ENCODE measurements around the gene RPL14.

DNA sequence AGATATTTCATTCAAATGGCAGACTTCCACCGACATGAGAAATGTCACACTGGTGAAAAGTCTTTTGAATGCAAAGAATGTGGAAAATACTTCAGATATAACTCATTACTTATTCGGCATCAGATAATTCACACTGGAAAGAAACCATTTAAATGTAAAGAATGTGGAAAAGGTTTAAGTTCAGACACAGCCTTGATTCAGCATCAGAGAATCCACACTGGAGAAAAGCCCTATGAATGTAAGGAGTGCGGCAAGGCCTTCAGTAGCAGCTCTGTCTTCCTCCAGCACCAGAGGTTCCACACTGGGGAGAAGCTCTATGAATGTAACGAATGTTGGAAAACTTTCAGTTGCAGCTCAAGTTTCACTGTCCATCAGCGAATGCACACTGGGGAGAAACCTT, 59.1 kb downstream of the RPL14 start:
- TF ChIP-seq, protein P1, sequence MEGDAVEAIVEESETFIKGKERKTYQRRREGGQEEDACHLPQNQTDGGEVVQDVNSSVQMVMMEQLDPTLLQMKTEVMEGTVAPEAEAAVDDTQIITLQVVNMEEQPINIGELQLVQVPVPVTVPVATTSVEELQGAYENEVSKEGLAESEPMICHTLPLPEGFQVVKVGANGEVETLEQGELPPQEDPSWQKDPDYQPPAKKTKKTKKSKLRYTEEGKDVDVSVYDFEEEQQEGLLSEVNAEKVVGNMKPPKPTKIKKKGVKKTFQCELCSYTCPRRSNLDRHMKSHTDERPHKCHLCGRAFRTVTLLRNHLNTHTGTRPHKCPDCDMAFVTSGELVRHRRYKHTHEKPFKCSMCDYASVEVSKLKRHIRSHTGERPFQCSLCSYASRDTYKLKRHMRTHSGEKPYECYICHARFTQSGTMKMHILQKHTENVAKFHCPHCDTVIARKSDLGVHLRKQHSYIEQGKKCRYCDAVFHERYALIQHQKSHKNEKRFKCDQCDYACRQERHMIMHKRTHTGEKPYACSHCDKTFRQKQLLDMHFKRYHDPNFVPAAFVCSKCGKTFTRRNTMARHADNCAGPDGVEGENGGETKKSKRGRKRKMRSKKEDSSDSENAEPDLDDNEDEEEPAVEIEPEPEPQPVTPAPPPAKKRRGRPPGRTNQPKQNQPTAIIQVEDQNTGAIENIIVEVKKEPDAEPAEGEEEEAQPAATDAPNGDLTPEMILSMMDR (IDR thresholded peaks at IDR 0.05; ENCODE audit: insufficient read depth, low read length, poor library complexity, severe bottlenecking) = no peak
- TF ChIP-seq EZH2phosphoT487 (conservative IDR thresholded peaks at IDR 0.05; ENCODE audit: low read length) = no peak
